UCSD-AML1 (cell line): ENCODE data around the gene KLHL20.

Experiments used
- DNase-seq: peaks from one replicate; lab custom pipeline; 2025; ENCODE audit not compliant: unreplicated experiment; lab: John Stamatoyannopoulos, UW

Gene KLHL20

DNA sequence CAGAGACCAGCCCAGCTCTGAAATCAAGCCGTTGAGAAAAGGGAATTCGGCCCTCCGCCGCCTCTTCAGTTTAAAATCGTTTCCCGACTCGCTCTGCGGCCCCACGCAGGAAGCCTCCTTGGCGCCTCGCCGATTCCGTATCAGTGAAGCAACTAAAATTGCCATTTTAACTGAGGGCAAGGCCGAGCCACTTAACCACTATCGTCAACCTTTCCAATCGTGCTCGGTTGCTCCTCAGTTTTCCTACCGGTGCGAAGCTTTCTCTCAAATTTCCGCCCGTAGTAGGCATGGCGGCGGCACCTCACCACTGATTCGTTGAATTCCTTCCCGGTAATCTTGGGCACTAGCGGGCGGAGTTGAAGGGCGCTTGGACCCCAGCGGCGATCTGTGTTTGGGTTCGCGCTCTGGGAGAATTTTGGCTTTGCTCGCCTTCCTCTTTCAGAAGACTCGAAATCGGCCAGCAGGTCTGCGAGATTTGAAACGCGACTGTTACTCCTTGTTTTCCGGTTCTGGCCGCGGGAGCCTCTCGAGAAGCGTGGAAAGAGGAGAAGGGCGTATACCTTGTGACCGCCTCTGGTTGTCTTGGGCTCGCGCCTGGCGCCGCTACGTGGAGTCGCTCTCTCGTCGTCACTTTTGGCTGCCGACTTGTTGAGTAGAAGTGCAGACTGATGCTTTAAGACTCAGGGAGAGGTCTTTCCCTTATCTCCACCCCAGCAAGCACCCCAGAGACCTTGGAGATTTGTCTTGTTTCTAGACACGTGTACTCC, 109.7 kb downstream of the KLHL20 start, which contains the start of the genes CENPL and DARS2:
Gene CENPL (minus strand): TSS at position 569 of the 767 bp plus-strand sequence. CDS start 13,584 bp downstream, outside the sequence.
Gene DARS2 (plus strand): TSS at position 359 of the 767 bp plus-strand sequence. CDS start 557 bp downstream, outside the sequence.
- peak; percentile 94 for DNase-seq

DNA sequence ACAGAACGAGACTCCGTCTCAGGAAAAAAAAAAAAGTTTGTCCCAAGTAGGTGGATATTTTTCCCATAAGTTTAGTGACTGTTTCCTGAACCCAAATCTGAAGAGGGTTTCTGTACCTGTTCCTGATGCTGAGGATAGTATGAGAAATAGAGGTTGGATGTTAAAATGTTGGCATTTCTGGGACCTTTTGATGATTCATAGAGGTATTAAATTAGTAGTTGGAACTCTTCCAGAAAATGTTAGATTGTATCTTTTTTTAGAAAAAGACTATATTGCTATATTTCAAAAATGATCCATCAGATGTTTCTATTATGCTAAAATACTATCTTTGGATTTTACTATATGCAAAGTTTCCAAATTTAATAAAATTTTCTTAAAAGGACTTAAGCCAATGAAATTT, 112.8 kb downstream of the KLHL20 start:
- DNase-seq = no peak

GRCh38 chr1:173832748-173833147, 118.0 kb downstream of the KLHL20 start:
- no peak for DNase-seq
